ENCODE results near the gene TPSB2.
"Not testable (repeated sequence)": the region's sequence is repeated elsewhere in the genome, so short reads cannot be mapped to it uniquely, and the experiment has no call there.

The TPSB2 gene

GRCh38 chr16:1200014-1200627 is 29.9 kb downstream of the TPSB2 start:
- no peak for DNase-seq (ENCODE audit: low read depth)

GRCh38 chr16:1199347-1200013 is 30.5 kb downstream of the TPSB2 start:
- DNase-seq (ENCODE audit: low read depth) = no peak

- not testable (repeated sequence) for DNase-seq (ENCODE audit: low read depth)
Measured at GRCh38 chr16:1198671-1199346, 31.2 kb downstream of the TPSB2 start.

GRCh38 chr16:1198194-1198593 is 31.8 kb downstream of the TPSB2 start:
- no peak for DNase-seq (ENCODE audit: low read depth)

GRCh38 chr16:1197237-1197866 is 32.6 kb downstream of the TPSB2 start:
- no peak for DNase-seq (ENCODE audit: low read depth)

- no peak for DNase-seq (ENCODE audit: low read depth)
Measured at GRCh38 chr16:1196494-1196893, 33.5 kb downstream of the TPSB2 start.

- DNase-seq (ENCODE audit: low read depth) = no peak
Measured at GRCh38 chr16:1195393-1195666, 34.7 kb downstream of the TPSB2 start.

GRCh38 chr16:1194665-1195392 is 35.2 kb downstream of the TPSB2 start:
- no peak for DNase-seq (ENCODE audit: low read depth)

GRCh38 chr16:1193825-1194581 is 36.0 kb downstream of the TPSB2 start:
- no peak for DNase-seq (ENCODE audit: low read depth)

GRCh38 chr16:1193143-1193824 is 36.7 kb downstream of the TPSB2 start:
- DNase-seq (ENCODE audit: low read depth) = no peak

- no peak for DNase-seq (ENCODE audit: low read depth)
Measured at GRCh38 chr16:1192384-1193073, 37.5 kb downstream of the TPSB2 start.

GRCh38 chr16:1190789-1191188 is 39.2 kb downstream of the TPSB2 start:
- DNase-seq (ENCODE audit: low read depth) = not testable (repeated sequence)

GRCh38 chr16:1189455-1189854 is 40.5 kb downstream of the TPSB2 start:
- DNase-seq (ENCODE audit: low read depth) = no peak

GRCh38 chr16:1188432-1189189 is 41.4 kb downstream of the TPSB2 start:
- no peak for DNase-seq (ENCODE audit: low read depth)

GRCh38 chr16:1185460-1186207 is 44.4 kb downstream of the TPSB2 start:
- DNase-seq (ENCODE audit: low read depth) = not testable (repeated sequence)

GRCh38 chr16:1184980-1185379 is 45.0 kb downstream of the TPSB2 start:
- no peak for DNase-seq (ENCODE audit: low read depth)

- DNase-seq (ENCODE audit: low read depth) = no peak
Measured at GRCh38 chr16:1184156-1184868, 45.7 kb downstream of the TPSB2 start.
